Epithelial cell of esophagus (primary cell): ENCODE measurements around the gene TDP1.
"Not testable (repeated sequence)": the region's sequence is repeated elsewhere in the genome, so short reads cannot be mapped to it uniquely, and the experiment has no call there.

Experiments
- DNase-seq: peaks from one replicate; pipeline ENCODE4 v3.0.0; 2010; ENCODE audit warnings: low read depth
- H3K4me3 ChIP-seq: 2 replicates; pipeline ENCODE4 v1.5.1; 2011; ENCODE audit warnings: mild to moderate bottlenecking, low read length, control low read depth
- CTCF ChIP-seq: IDR thresholded peaks from 2 replicates; pipeline ENCODE4 v1.5.1; 2011; ENCODE audit warnings: low read depth, mild to moderate bottlenecking, low read length, control low read depth, inconsistent platforms; ENCODE audit not compliant: insufficient read depth; ENCODE audit errors: missing control alignments

TDP1 gene

DNA sequence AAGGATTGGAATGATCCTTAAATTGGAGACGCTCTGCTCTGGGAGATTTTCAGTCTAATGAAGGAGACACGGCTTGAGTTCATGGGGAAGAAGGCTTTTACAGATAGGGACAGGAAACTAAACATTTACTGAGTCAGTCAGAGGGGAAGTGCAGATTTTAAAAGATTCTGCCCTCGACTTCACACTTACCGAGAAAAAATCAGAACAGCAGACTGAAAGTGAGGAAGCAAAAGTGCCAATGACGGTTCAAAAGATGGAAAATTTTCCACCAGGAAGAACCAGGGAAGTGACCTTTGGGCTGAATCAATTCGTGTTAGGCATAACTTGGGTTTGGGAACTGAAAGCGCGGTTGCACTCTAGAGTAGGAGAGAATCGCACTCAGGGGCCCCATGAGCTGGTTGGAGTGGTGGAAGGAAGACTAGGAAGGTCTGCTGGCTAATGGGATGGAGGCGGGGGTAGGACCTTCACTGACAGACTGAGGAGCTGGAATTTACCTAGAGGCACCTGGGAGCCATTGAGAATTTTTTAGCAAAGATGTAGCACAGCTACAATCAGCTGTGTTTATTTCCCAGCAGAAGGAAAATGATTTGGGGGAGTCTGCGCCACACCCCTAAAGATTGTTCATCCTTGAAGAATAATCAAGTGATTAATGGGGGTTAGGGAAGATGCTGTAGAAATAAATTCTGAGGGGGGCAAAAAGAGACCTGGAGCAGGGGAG is 107.3 kb downstream of the TDP1 start:
- no peak for DNase-seq
- no peak overlapping the region for H3K4me3 ChIP-seq
- TF ChIP-seq CTCF = no peak

- no peak for TF ChIP-seq CTCF
- H3K4me3 ChIP-seq = no peak overlapping the region
- DNase-seq = no peak
Measured at GRCh38 chr14:90072350-90072749, 116.6 kb downstream of the TDP1 start.

DNA sequence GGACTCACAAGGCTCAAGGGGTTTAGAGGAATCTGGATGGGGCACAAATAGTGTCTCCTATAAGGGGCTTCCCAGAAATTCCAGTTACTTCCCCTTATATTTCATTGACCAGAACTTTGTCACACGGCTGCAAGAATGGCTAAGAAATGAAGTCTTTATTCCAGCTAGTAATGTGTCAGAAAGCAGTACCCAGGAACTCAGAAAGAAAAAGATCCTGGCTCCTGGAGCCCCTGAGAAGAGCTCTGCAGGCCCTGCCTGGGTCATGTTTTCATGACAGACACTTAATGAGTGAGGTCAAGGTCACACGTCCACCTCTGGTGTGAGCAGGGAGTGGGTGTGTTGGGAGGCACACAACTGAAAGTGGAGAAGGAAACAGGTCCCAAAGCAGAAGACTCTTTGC is 123.8 kb downstream of the TDP1 start:
- no peak for DNase-seq
- TF ChIP-seq CTCF = no peak
- no peak overlapping the region for H3K4me3 ChIP-seq

DNA sequence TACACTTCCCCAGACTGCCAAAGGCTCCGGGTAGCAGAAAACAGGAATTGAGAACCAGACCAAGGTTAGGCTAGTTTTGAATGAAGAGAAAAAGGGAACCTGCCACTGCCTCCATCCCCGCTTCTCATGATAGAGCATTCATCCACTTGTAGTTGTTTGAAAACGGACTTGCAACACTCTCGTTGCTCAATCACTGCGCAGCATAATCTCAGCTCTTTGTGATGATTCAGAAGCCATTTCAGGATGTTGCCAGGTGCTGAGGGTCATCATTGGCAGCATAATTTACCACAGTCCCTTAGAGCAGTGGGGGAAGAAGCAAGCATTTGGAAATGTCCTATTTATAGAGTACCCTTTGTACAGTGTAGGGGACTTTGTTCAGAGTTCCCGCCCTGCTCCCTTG is 131.7 kb downstream of the TDP1 start:
- H3K4me3 ChIP-seq = no peak overlapping the region
- no peak for TF ChIP-seq CTCF
- peak; percentile 76 for DNase-seq

DNA sequence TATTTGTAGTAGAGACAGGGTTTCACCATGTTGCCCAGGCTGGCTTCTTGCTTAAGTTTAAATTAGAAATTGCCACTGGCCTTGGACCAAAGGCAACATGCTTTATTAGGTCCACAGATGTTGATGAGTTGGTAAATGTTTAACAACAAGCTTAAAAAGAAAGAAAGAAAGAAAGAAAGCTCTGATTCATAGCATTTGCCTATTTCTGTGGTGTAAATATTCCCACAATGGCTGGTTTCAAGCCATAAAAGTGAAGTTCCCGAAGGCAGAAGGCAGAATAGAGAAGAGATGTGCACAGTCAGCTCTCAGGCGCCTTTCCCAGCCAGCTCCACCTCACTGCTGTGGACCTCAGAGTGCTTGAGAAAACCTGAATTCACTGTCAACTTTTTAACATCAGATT is 132.4 kb downstream of the TDP1 start:
- TF ChIP-seq CTCF = no peak
- DNase-seq = no peak
- no peak overlapping the region for H3K4me3 ChIP-seq

DNA sequence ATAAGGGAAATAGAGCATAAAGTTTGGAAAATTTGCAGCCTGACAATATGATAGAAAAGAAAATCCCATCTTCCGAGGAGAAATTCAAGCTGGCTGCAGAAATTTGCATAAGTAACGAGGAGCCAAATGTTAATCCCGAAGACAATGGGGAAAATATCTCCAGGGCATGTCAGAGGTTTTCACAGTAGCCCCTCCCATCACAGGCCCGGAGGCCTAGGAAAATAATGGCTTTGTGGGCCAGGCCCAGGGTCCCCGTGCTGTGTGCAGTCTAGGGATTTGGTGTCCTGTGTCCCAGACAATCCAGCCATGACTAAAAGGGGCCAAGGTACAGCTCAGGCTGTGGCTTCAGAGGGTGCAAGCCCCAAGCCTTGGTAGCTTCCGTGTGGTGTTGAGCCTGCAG is 133.8 kb downstream of the TDP1 start:
- not testable (repeated sequence) for DNase-seq

DNA sequence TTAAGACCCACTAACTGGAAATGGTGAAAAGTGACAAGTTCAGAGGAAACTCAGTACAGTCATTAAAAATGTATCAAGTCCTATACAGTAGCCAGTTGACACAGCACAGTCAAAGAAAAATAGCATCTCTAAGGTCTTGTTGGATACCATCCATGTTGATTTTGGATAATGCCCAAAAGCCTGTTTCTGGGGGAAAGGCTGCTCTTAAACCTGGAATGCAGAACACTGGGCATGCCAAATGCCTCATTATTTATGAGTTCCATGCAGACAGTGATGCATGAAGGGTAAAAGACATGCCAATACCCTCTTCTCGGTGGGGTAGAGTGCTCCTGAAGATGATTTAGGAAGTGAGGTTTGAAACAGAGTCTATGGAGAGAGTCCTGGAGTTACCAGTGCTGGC is 135.7 kb downstream of the TDP1 start:
- H3K4me3 ChIP-seq = no peak overlapping the region
- no peak for DNase-seq
- no peak for TF ChIP-seq CTCF

More for the DNA sequence above, 133.8 kb downstream of the TDP1 start:
- not testable (repeated sequence) for H3K4me3 ChIP-seq
